OCI-LY7 (cell line): ENCODE data around the gene ZC2HC1C.

ENCODE experiments used
- CTCF ChIP-seq: fragments of 200-600 bp; sonication (generic); conservative IDR thresholded peaks from 2 replicates; pipeline ENCODE4 v1.5.1; 2014; ENCODE audit warnings: mild to moderate bottlenecking, antibody characterized with exemption, low read length, moderate library complexity, mixed read lengths
- EZH2phosphoT487 ChIP-seq: fragments of 200-600 bp; sonication (generic); IDR thresholded peaks from 2 replicates; pipeline ENCODE4 v1.6.1; 2018; ENCODE audit warnings: low read depth, borderline replicate concordance, mild to moderate bottlenecking, mixed run types, antibody characterized with exemption, low read length, moderate library complexity, mixed read lengths

- 0 out of 2 replicates have a peak, but pooled peaks have one; percentile 24 for TF ChIP-seq CTCF
- TF ChIP-seq EZH2phosphoT487: no peak
These were observed 57.4 kb downstream of the ZC2HC1C start, which contains the start of gene NEK9 for GRCh38 chr14:75126679-75127473.
